ENCODE data around the gene EBF3.

DNA sequence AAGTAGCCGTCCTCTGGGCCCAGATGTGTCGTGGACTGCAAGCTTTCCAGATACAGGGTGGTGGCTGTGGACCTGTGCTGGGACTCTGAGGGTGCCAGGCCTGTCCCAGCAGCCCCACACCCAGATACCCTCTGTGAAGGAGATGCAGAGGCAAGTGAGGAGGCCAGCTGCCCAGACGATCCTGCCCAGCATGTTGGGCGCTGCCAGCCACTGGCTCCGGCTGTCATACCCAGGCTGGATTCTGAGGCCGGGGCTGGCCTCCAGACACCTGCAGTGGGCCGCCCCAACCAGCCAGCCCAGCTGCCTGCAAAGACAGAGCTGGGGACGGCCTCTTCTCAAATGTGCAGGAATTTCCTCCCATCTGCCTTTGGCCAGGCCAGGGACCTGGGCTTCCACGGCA lies 39.1 kb upstream of the EBF3 start:
- TF ChIP-seq, protein P1, sequence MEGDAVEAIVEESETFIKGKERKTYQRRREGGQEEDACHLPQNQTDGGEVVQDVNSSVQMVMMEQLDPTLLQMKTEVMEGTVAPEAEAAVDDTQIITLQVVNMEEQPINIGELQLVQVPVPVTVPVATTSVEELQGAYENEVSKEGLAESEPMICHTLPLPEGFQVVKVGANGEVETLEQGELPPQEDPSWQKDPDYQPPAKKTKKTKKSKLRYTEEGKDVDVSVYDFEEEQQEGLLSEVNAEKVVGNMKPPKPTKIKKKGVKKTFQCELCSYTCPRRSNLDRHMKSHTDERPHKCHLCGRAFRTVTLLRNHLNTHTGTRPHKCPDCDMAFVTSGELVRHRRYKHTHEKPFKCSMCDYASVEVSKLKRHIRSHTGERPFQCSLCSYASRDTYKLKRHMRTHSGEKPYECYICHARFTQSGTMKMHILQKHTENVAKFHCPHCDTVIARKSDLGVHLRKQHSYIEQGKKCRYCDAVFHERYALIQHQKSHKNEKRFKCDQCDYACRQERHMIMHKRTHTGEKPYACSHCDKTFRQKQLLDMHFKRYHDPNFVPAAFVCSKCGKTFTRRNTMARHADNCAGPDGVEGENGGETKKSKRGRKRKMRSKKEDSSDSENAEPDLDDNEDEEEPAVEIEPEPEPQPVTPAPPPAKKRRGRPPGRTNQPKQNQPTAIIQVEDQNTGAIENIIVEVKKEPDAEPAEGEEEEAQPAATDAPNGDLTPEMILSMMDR (conservative IDR thresholded peaks at IDR 0.05; ENCODE audit: low read depth, low read length): no peak
- TF ChIP-seq EZH2 (IDR thresholded peaks at IDR 0.05; ENCODE audit: low read length, unreplicated experiment): no peak
